ENCODE data around the gene HMGN3.

GRCh38 chr6:79250107-79250514 lies 15.6 kb upstream of the HMGN3 start:
- TF ChIP-seq CTCF (IDR thresholded peaks at IDR 0.05; ENCODE audit: extremely low read depth in 1 of 2, insufficient read depth in 1 of 2, low read depth in 1 of 2, low read length in 2 of 2) (no peak), POLR2AphosphoS5 (IDR thresholded peaks at IDR 0.05; ENCODE audit: insufficient read depth, low read depth, low read length) (no peak), EZH2 (IDR thresholded peaks at IDR 0.05; ENCODE audit: borderline replicate concordance, low read depth, low read length, severe bottlenecking) (no peak), POLR2A (IDR thresholded peaks at IDR 0.05; ENCODE audit: low read depth, low read length) (no peak), MAX (IDR thresholded peaks at IDR 0.05; ENCODE audit: insufficient read depth, insufficient read length) (no peak), GATA2 (IDR thresholded peaks at IDR 0.05; ENCODE audit: insufficient read depth, insufficient read length, low read depth, low read length) (no peak), MYC (IDR thresholded peaks at IDR 0.05; ENCODE audit: low read depth, low read length) (no peak), FOS (IDR thresholded peaks at IDR 0.05; ENCODE audit: borderline replicate concordance, insufficient read depth, low read length) (no peak)
